Esophagus squamous epithelium (tissue), 4 donors: ENCODE results near the gene ZDHHC14.
"Not testable (repeated sequence)": the region's sequence is repeated elsewhere in the genome, so short reads cannot be mapped to it uniquely, and the experiment has no call there.

Experiments used
- POLR2A ChIP-seq, 4 donors: fragments of 450-650 bp; IDR thresholded peaks; one replicate each; pipeline ENCODE4 v1.6.1; 2017; ENCODE audit warnings: antibody characterized with exemption in 4 of 4, mild to moderate bottlenecking in 4 of 4, moderate library complexity in 3 of 4
- TF ChIP-seq, protein P1 (sequence below), 6 experiments: fragments of 450-650 bp in 4 of 6; fragments of 200-600 bp in 2 of 6; sonication (generic) in 2 of 6; IDR thresholded peaks; one replicate each; pipeline ENCODE4 v1.5.1; 2016 to 2019; ENCODE audit warnings: antibody characterized with exemption in 6 of 6, mild to moderate bottlenecking in 4 of 6, moderate library complexity in 4 of 6

DNA sequence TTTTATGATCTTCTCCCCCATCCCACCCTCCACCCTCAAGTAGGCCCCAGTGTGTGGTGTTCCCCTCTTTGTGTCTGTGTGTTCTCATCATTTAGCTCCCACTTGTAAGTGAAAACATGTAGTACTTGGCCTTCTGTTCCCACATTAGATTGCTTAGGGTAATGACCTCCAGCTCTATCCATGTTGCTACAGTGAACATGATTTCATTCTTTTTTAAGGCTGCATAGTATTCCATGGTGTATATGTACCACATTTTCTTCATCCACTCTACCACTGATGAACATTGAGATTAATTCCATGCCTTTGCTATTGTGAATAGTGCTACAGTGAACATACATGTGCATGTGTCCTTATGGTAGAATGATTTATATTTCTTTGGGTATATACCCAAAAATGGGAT is 196.0 kb downstream of the ZDHHC14 start:
- TF ChIP-seq, protein P1, sequence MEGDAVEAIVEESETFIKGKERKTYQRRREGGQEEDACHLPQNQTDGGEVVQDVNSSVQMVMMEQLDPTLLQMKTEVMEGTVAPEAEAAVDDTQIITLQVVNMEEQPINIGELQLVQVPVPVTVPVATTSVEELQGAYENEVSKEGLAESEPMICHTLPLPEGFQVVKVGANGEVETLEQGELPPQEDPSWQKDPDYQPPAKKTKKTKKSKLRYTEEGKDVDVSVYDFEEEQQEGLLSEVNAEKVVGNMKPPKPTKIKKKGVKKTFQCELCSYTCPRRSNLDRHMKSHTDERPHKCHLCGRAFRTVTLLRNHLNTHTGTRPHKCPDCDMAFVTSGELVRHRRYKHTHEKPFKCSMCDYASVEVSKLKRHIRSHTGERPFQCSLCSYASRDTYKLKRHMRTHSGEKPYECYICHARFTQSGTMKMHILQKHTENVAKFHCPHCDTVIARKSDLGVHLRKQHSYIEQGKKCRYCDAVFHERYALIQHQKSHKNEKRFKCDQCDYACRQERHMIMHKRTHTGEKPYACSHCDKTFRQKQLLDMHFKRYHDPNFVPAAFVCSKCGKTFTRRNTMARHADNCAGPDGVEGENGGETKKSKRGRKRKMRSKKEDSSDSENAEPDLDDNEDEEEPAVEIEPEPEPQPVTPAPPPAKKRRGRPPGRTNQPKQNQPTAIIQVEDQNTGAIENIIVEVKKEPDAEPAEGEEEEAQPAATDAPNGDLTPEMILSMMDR (IDR thresholded peaks at IDR 0.05) = not testable (repeated sequence)
- TF ChIP-seq POLR2A (IDR thresholded peaks at IDR 0.05) = not testable (repeated sequence)
